ENCODE measurements around the gene SEPTIN10. TPM values are rescaled to one million over a fixed set of nuclear protein-coding genes. Genes with fewer than 3 reads are reported as not detected.
"Not testable (repeated sequence)": the region's sequence is repeated elsewhere in the genome, so short reads cannot be mapped to it uniquely, and the experiment has no call there.

The SEPTIN10 gene
- polyA plus RNA-seq (ENCODE audit: insufficient read length) = 74.4 TPM

- peak; percentile 98 for DNase-seq
Observed at GRCh38 chr2:109613922-109614714, at the start of gene SEPTIN10, which contains the start of gene SOWAHC. TSS of gene SEPTIN10 (minus strand) at chr2:109613966. CDS start at chr2:109613827, 139 bp downstream. TSS of gene SOWAHC (plus strand) at chr2:109614364. CDS start at chr2:109614490, 126 bp downstream.

GRCh38 chr2:109662889-109663288 lies 49.1 kb upstream of the SEPTIN10 start:
- DNase-seq = no peak

DNA sequence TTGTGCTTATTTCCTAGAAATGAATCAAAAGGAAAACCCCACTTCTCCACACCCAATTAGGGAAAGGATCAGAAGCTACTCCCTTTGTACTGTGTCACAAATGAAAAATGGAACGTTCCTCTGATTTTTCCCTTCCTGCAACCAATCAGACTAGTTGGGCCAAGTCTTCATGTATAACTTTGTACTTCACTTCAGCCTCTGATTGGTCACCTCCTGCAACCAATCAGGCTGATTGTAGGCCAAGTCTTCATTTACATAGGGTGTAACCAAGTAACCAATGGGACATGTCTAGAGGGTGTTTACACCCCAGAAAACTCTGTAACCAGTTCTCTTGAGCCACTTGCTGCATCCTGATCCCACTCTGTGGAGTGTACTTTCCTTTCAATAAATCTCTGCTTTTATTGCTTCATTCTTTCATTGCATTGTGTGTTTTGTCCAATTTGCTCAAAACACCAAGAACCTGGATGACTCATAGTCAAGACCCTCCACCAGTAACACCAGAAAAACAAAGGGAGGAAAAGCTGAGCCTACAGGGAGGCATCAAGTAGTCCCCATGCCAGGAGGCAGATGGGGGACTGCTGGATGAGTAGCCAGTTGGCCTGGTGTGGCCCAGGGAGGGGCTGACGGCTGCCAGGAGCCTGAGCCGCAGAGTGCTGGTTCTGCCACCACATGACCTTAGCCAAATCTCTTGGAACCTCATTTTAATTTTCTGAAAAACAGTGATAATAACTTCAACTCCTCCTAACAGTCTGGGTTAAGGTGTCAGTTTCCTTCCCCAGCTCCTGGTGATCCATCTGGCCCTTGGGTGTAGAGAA lies 46.5 kb upstream of the SEPTIN10 start:
- no peak for DNase-seq

DNA sequence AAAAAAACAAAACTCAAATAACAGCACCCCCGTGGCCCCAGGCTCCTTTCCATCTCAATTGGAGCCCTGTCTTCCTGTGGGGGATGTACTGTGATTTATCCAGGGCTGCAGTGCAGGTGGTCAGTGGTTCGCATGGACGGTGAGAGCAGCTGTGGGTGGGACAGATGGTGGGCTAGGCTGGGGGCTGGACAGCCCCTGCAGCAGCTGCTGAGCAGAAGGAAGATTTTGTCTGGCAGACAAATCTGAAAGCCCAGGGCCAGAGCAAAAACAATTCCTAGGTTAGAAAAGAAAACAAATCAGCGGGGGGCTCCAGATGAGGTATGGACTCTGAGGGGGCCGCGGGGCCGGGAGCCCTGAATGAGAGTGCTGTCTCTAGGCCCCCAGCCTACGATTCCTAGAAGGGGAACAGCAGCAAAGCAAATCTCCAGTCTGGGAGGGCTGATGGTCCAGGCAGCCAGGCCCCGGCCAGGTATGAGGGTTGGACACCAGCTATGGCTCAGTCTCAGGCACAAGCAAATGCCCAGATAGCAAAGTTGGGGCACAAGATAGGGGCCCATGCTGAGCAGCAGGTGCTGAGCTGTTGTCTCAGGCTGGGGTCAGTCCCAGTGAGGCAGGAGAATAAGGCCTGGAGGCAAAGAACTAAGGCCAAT lies 45.8 kb upstream of the SEPTIN10 start:
- DNase-seq = no peak

DNA sequence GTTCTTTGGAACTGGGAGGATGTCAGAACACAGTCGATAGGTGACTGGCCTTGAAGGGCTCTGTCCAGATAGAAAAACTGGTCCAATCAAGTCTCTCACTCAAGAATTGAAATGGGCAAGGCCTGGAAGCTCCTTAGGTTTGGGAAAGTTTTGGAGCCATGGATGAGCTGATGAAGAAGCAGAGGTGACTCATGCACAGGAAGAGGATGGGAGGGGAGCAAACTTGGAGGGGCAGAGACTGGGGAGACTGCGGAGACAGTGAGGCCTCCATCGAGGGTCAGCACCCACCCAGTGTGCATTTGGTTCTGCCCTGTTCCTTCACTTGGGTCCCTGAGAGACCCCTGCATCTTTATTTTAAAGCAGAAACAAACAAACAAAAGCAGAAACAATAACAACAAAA lies 41.5 kb upstream of the SEPTIN10 start:
- DNase-seq = no peak

DNA sequence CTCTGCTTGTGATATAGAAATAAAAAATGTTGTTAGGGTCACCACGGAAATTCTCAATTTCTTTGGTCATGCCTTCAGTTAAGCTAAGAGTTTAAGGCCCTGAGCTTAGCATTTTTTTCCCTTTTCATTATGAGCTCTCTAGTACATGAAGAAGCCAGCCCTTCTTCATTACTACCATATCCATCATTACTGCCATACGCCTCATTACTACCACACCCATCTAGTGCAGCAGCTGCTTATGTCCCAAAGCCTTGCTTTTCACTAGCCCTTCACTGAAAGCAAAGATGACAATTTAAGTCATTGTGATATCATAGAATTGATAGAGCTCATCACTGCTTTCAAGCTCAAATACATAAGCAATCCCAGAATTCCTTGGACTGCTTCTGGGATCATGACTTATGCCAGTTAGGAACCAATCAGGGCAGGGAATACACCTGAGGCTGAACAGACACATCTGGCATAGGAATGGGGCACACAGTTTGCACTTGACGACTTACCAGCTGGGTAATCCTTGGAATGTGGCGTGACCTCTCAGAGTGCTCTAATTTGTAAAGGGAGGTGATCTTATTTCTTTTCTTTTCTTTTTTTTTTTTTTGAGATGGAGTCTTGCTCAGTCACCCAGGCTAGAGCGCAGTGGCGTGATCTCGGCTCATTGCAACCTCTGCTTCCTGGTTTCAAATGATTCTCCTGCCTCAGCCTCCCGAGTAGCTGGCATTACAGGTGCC lies 40.7 kb upstream of the SEPTIN10 start:
- no peak for DNase-seq

DNA sequence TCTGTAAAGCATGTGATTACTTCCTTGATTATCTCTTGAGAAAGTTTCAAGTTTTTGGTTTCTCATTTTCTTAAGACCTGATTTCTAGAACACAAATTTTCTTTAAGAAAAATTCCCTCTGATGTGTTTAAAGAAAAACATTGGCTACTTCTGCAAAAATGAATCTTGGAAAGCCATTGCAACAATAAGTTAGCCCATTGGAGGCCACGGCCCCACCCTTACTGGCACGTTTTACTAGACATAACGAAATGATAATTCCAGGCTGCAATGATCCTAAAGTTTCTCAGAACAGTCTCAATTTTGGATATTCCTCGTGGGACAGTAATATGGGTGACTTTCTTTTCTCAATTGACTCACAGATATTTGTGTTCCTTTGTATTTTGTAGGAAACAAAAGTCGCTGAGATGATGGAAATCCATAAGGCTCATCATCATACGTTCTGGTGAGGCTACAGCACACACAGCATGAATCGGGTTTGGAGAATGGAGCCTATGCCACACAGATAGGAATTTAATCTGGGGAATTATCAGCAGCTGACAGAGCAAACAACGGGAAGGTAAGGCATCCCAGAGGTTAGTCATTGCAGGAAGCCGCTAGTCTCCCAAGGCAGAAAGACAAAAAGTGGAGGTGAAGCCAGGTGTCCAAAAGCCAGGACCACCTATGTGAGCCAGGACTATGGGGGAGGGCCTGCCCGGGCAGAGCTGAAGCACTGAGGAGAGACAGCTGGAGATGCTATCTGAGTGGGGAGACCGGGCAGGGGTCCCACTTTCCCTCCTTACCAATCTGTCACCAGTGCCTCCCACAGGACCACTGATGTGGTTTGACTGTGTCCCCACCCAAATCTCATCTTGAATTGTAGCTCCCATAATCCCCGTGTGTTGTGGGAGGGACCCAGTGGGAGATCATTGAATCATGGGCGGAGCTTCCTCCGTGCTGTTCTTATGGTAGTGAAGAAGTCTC lies 36.2 kb upstream of the SEPTIN10 start:
- DNase-seq = no peak

DNA sequence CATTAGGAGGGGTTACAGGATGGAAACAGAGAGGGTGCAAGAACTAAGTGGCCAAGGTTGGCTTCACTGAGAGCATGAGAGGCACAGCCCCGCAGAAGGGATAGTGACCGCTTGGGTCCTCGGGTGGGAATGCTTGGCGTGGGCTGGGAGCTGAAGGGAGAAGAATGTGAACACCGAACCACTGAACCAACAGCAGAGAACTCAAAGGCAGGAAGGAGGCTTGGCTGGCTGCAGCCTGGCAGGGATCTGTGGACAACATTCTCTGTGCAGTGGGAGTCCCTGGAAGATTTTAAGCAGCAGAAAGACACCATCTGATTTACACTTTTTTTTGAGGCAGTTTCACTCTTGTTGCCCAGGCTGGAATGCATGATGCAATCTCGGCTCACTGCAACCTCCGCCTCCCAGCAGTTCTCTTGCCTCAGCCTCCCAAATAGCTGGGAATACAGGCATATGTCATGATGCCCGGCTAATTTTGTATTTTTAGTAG lies 34.3 kb upstream of the SEPTIN10 start:
- DNase-seq = no peak

- DNase-seq = no peak
Observed at GRCh38 chr2:109647636-109648035, 33.9 kb upstream of the SEPTIN10 start.

- DNase-seq = no peak
Observed at GRCh38 chr2:109646961-109647360, 33.2 kb upstream of the SEPTIN10 start.

- no peak for DNase-seq
Observed at GRCh38 chr2:109645412-109646184, 31.8 kb upstream of the SEPTIN10 start.

DNA sequence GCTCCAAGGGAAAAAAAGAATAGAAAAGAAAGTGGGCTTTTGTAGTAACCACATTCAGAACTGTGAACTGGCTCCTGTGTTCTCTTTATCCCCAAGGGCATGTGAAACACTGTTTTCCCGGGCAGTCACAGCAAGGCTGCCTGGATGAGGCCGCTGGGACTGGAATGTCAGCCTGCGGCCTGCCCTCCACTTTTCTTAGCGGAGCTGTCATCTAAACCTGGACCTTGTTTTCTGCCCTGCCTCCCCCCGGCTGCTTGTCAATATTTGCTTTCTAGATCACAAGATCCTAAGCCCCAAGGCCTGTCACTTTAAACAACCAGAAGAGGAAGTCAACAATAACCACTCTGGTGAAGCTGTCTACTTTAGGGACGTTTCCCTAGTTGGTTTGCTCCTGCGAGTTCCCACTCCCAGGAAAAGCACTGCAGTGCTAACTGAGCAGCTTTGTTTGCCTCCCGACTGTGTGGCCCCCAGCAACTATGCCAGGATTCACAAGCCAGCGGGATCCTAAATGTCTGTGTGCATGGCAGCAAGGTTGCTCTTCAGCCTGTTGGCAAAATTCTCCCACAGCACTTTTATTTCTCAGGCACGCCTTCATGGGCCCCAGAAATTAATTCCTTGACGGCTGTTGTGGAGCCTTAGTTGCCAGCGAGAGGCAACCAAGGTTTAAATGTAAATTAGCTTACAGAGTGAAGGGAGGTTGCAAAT lies 31.0 kb upstream of the SEPTIN10 start:
- DNase-seq = no peak

- DNase-seq = not testable (repeated sequence)
Observed at GRCh38 chr2:109640000-109640399, 26.2 kb upstream of the SEPTIN10 start.

DNA sequence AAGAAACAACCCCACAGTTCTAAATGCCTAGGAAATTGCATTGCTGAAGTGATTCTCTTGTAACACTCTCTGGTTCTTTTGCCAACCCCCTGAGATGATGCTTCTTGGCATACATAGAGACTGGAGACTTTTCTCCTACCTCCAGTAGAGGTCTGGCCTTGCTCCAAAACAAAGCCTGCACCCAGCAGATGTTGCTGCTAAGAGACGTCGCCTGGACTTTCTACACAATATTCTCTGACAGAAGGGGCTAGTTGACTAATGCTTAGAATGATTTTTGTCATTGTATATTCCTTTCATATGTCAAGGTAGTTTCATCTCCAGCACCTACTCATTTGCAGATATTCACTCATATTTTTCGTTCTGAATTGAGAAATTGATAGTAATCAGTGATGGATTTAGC lies 25.0 kb upstream of the SEPTIN10 start:
- DNase-seq = no peak

DNA sequence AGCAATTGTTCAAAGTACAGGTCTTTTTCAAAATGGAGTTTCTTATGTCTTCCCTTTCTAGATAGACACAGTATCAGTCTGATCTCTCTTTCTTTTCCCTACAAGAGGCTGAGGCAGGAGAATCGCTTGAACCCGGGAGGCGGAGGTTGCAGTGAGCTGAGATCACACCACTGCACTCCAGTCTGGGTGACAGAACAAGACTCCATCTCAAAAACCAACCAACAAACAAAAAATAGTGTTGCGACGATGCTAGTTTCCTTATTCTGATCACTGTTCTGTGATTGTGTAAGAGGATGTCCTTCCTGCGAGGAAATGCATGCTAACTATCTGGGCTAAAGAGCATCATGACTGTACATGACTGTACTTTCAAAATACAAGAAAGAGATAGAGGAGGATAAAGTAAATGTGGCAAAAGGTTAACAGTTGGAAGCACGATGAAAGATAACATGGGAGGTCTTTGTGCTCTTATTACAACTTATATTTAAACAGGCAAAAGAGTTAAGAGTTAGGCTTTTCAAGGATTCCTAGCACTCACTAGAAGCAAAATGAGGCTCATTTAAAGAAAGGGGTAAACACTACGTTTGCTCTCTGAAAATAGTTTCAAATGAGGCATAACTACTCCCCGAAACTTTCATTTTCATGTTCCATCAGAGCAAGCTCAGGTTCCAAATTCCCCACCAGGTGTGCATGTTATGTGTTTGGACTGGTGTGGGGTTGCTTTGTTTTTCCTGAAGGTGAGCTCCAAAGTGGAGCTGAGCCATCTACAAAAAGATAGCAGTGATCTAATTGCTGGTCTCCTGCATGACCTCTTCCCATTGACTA lies 24.2 kb upstream of the SEPTIN10 start:
- no peak for DNase-seq

DNA sequence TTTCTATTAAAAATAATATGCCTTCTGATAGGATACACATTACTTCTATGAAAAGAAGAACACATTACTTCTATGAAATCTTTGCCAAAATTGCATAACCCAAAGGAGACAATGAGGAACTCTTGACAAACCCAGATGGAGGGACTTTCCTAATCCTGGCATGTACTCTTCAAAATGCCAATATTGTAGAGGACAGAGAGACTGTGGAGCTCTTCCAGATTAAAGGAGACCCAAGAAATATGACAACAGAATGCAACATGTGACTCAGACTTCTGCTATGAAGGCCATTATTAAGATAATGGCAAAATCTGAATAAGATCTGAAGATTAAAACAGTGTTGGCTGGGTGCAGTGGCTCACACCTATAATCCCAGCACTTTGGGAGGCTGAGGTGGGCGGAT lies 22.6 kb upstream of the SEPTIN10 start:
- no peak for DNase-seq

DNA sequence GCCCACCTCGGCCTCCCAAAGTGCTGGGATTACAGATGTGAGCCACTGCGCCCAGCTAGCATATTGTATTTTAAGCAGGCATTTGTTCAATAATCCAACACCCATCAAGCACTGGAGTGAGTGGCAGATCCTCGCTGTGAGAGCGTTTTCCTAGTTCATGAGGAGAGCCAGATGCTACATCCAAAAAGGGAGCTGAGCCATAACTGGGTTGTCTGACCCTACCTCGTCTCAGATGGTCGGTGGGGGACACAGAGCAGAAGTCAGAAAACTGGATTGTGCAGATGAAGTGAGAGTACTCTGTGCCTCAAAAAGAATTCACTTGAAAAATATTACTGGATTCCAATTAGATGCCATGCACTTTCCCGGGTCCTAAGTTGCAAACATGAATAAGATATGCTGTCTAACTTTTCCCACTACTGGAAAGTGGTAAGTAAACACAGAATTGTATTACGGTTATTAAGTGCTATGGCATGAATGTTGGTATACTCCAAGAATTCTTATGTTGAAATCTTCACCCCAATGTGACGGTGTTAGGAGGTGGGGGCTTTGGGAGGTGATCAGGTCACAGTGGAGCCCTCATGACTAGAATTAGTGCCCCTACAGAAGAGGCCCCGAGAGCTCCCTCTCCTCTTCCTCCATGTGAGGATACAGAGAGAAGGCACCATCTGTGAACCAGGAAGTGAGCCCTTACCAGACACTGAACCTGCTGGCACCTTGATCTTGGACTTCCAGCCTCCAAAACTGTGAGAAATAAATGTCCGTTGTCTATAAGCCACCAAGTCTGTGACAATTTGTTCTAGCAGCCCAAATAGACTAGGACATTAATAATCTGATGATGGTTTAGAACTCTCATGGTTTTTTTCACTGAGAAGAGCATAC lies 21.9 kb upstream of the SEPTIN10 start:
- no peak for DNase-seq

Measured in hindlimb muscle (tissue), 1 donor.